Muscle layer of colon (tissue), 2 donors: ENCODE measurements around the gene PIAS4.
A peak's percentile ranks its signal among the peaks of the same experiment; 100 is the strongest.

Source experiments
- H3K27ac ChIP-seq: one replicate; pipeline ENCODE4 v1.7.0; 2013; ENCODE audit warnings: low read depth, mild to moderate bottlenecking, low read length, moderate library complexity
- H3K27me3 ChIP-seq, 2 donors: one replicate each; pipeline ENCODE4 v1.7.0; 2013; ENCODE audit warnings: low read length in 2 of 2, mild to moderate bottlenecking in 2 of 2; ENCODE audit not compliant: insufficient read depth in 2 of 2, control insufficient read depth in 1 of 2
- H3K36me3 ChIP-seq: one replicate; pipeline ENCODE4 v1.7.0; 2013; ENCODE audit warnings: mild to moderate bottlenecking, low read length; ENCODE audit not compliant: insufficient read depth
- H3K4me1 ChIP-seq: one replicate; pipeline ENCODE4 v1.7.0; 2013; ENCODE audit warnings: mild to moderate bottlenecking, low read length; ENCODE audit not compliant: insufficient read depth
- H3K4me3 ChIP-seq, 2 donors: one replicate each; pipeline ENCODE4 v1.7.0; 2013; ENCODE audit warnings: low read length in 2 of 2, low read depth in 1 of 2, mild to moderate bottlenecking in 1 of 2, moderate library complexity in 1 of 2
- H3K9ac ChIP-seq: one replicate; pipeline ENCODE4 v1.7.0; 2013; ENCODE audit warnings: low read length
- H3K9me3 ChIP-seq: one replicate; pipeline ENCODE4 v1.7.0; 2013; ENCODE audit warnings: mild to moderate bottlenecking, low read length
- donor health status: abdominal sarcoma.
- donor health status: Adenocarcinoma of cecum.

PIAS4 gene

GRCh38 chr19:4068047-4068966 lies 60.8 kb downstream of the PIAS4 start:
- Histone ChIP-seq H3K27me3 (no peaks in the 10 kb centered on the region), H3K27ac (peak overlapping the region; percentile 97), H3K4me1 (peaks cover 12% of the 10 kb centered on the region), H3K9ac (peak overlapping the region; percentile 44), H3K4me3 (peak overlapping the region; percentile 61 to 91), H3K36me3 (no peaks in the 10 kb centered on the region), H3K9me3 (no peaks in the 10 kb centered on the region)

GRCh38 chr19:4069331-4069959 lies 61.9 kb downstream of the PIAS4 start:
- Histone ChIP-seq H3K9ac (no peak overlapping the region), H3K36me3 (no peaks in the 10 kb centered on the region), H3K4me3 (no peak overlapping the region), H3K27me3 (no peaks in the 10 kb centered on the region), H3K9me3 (no peaks in the 10 kb centered on the region), H3K27ac (no peak overlapping the region), H3K4me1 (peaks cover 4% of the 10 kb centered on the region)

DNA sequence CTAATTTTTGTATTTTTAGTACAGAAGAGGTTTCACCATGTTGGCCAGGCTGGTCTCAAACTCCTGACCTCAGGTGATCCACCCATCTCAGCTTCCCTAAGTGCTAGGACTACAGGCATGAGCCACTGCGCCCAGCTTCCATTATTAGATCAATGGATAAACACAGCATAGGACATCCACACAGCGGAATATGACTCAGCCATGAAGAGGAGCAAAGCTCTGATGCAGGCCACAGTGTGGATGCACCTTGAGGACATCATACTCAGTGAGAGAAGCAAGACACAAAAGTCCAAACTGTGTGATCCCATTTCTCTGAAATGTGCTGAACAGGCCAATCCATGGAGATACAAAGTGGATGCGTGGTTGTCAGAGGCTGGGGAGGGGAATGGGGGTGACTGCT lies 64.1 kb downstream of the PIAS4 start:
- no peak overlapping the region for H3K9ac ChIP-seq
- H3K36me3 ChIP-seq, result no peaks in the 10 kb centered on the region
- no peak overlapping the region for H3K27ac ChIP-seq
- H3K4me3 ChIP-seq, result no peak overlapping the region
- no peaks in the 10 kb centered on the region for H3K9me3 ChIP-seq
- no peaks in the 10 kb centered on the region for H3K27me3 ChIP-seq
- peaks cover 4% of the 10 kb centered on the region for H3K4me1 ChIP-seq

DNA sequence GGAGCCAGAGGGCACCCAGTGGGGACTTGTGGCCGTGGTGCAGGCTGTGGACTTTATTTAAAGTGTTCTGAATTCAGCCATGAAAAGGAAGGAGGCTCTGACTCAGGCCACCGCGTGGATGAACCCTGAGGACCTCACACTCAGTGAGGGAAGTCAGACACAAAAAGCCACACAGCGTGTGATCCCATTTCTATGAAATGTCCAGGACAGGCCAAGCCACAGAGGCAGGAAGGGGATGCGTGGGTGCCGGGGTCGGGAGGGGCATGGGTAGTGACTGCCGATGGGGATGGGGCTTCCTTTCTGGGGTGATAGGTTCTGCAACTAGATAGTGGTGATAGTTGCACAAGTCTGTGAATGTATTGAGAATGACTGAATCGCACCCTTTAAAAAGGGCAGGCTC lies 67.8 kb downstream of the PIAS4 start:
- Histone ChIP-seq H3K4me1 (peaks cover 18% of the 10 kb centered on the region), H3K9ac (no peak overlapping the region), H3K4me3 (no peak overlapping the region), H3K36me3 (no peaks in the 10 kb centered on the region), H3K27ac (no peak overlapping the region), H3K9me3 (no peaks in the 10 kb centered on the region), H3K27me3 (no peaks in the 10 kb centered on the region)

DNA sequence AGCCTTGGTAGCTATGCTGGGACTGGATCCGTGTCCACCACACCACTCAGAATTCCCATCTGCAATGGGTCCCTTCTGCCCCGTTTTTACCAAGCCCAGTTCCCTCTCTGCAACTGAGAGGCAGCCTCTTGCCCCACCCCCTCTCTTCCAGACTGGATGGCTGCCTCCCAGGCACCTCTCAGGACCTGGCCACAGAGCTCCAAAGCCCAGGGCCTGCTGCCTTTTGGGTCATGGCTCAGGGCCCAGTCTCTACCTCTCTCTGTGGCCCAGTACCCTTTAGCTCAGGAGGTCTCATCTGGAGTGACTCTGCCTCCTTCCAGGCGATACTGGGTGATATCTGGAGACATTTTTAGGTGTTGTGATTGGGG lies 69.5 kb downstream of the PIAS4 start:
- no peaks in the 10 kb centered on the region for H3K36me3 ChIP-seq
- H3K4me1 ChIP-seq, result peaks cover 18% of the 10 kb centered on the region
- H3K27ac ChIP-seq, result peak overlapping the region; percentile 80
- no peak overlapping the region for H3K4me3 ChIP-seq
- H3K9ac ChIP-seq, result no peak overlapping the region
- no peaks in the 10 kb centered on the region for H3K27me3 ChIP-seq
- no peaks in the 10 kb centered on the region for H3K9me3 ChIP-seq

DNA sequence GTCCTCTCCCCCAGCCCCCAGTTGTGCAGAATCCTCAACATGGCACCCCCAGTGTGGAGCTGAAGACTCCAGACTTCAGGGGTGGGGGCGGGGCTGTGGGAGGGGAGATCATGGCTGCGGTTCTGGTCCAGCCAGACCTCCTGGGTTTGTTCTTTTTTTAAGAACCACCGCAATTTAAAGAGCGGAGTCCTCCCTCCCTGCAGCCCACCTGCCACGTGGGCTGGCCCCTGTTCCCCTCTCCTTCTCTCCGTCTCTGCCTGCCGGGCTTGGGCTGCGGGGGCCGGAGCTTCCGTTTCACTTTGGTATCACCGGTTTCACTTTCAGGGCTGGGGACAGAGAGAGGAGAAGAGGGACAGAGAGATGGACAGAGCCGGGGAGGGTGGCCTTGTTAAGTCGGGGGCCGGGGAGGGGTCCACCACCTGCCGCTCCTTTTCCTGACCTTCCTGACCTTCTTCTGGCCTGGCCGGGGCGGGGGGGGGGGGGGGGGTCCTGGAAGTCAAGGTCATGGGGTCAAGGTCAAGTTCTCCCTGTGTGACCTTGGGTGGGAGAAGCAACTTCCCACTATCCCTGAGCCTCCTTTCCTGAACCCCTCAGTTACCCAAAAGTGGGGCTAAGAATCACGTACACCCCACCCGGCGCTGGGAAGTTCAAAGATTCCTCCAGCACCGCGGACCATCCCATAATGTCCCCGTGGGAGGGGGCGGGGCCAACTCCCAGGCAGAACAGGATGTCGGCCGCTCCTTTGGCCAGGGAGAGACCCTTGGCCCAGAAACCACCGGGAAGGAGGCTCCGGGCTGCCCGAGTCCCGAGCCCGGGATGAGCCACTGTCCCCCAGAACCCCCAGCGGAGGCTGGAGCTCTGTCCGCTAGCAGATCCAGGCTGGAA lies 70.5 kb downstream of the PIAS4 start:
- Histone ChIP-seq H3K36me3 (no peaks in the 10 kb centered on the region), H3K9me3 (no peaks in the 10 kb centered on the region), H3K27ac (peak overlapping the region; percentile 80), H3K4me3 (peak overlapping the region; percentile 65 to 67), H3K4me1 (peaks cover 18% of the 10 kb centered on the region), H3K27me3 (no peaks in the 10 kb centered on the region), H3K9ac (no peak overlapping the region)

DNA sequence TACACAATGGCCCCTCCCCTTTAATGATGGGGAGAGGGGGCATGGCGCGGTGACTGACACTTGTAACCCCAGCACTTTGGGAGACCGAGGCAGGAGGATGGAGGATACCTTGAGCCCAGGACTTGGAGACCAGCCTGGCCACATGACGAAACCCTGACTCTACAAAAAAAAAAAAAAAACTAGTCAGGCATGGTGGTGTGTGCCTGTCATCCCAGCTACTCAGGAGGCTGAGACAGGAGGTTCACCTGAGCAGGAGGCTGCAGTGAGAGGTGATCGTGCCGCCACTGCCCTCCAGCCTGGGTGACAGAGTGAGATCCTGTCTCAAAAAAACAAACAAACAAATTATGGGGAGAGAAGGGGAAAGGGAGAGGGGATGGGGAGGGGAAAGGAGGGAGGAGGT lies 72.9 kb downstream of the PIAS4 start:
- peaks cover 18% of the 10 kb centered on the region for H3K4me1 ChIP-seq
- H3K36me3 ChIP-seq, result no peaks in the 10 kb centered on the region
- H3K4me3 ChIP-seq, result no peak overlapping the region

DNA sequence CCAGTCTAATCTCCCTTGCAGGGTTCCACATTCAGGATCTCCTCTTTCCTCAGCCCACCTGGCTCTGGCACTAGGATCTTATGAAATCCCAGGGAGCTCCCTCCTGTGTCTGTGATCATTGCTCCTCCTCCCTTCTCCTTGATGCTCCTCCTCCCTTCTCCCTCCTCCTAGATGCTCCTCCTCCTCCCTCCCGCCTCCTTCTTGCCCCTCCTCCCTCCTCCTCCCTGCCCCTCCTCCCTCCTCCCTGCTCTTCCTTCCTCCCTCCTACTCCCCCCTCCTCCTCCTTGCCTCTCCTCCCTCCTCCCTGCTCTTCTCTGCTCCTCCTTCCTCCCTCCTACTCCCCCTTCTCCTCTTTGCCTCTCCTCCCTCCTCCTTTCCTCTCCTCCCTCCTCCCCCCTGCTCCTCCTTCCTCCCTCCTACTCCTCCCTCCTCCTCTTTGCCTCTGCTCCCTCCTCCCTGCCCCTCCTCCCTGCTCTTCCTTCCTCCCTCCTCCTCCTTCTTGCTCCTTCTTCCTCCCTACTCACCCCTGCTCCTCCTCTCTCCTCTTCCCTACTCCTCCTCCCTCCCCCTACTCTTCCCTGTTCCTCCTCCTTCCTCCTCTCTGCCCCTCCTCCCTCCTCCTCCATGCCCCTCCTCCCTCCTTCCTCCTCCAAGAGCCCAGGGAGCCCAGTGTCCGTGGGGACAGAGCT lies 74.0 kb downstream of the PIAS4 start:
- no peaks in the 10 kb centered on the region for H3K27me3 ChIP-seq
- no peak overlapping the region for H3K9ac ChIP-seq
- H3K27ac ChIP-seq, result no peak overlapping the region
- H3K4me1 ChIP-seq, result peaks cover 18% of the 10 kb centered on the region
- H3K4me3 ChIP-seq, result no peak overlapping the region
- H3K36me3 ChIP-seq, result no peaks in the 10 kb centered on the region
- no peaks in the 10 kb centered on the region for H3K9me3 ChIP-seq

More for the DNA sequence above, 72.9 kb downstream of the PIAS4 start:
- no peak overlapping the region for H3K27ac ChIP-seq
- H3K27me3 ChIP-seq, result no peaks in the 10 kb centered on the region
- H3K9me3 ChIP-seq, result no peaks in the 10 kb centered on the region
- no peak overlapping the region for H3K9ac ChIP-seq

GRCh38 chr19:4082172-4082571 lies 74.6 kb downstream of the PIAS4 start:
- Histone ChIP-seq H3K36me3 (no peaks in the 10 kb centered on the region), H3K9me3 (no peaks in the 10 kb centered on the region), H3K9ac (no peak overlapping the region), H3K4me1 (peaks cover 13% of the 10 kb centered on the region), H3K27ac (no peak overlapping the region), H3K27me3 (no peaks in the 10 kb centered on the region), H3K4me3 (no peak overlapping the region)

DNA sequence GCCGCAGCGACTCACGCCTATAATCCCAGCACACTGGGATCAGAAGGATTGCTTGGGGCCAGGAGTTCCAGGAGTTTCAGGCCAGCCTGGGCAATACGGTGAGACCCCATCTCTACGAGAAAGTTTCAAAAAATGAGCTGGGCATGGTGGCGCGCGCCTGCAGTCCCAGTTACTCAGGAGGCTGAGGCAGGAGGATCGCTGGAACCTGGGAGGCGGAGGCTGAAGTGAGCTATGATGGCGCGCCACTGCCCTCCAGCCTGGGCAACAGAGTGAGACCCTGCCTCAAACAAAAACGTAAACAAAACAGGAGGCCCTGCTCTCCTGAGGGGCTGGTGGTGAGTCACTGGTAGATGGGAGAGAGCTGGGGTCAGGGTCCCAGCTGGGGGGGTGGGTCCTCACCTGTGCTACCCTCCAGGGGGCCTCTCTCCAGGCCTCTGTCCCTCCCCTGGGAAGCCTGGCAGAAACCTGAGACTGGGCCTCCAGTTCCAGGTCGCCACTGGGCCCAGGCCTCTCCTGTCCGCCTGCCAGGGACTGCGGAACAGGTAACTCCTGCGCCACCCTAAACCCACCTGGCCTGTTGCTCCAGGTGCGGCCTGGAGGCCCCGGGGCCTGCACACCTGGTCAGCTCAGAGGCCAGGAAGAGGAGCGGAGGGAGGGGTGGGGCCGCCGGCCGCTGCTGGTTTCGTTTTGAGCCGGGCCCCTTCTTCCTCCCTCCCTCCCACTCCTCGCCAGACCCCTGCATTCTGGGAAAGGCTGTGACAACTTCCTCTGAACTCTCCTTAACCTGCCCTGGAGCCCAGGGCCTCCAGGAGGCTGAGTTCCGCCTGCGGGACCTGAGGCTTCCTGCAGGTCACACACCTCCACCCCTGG lies 76.4 kb downstream of the PIAS4 start:
- H3K9me3 ChIP-seq, result no peaks in the 10 kb centered on the region
- H3K27me3 ChIP-seq, result no peaks in the 10 kb centered on the region
- no peak overlapping the region for H3K9ac ChIP-seq
- no peak overlapping the region for H3K27ac ChIP-seq
- no peak overlapping the region for H3K4me3 ChIP-seq
- no peaks in the 10 kb centered on the region for H3K36me3 ChIP-seq
- no peaks in the 10 kb centered on the region for H3K4me1 ChIP-seq
